Measurements from ENCODE around the gene TNS3.

Gene TNS3

DNA sequence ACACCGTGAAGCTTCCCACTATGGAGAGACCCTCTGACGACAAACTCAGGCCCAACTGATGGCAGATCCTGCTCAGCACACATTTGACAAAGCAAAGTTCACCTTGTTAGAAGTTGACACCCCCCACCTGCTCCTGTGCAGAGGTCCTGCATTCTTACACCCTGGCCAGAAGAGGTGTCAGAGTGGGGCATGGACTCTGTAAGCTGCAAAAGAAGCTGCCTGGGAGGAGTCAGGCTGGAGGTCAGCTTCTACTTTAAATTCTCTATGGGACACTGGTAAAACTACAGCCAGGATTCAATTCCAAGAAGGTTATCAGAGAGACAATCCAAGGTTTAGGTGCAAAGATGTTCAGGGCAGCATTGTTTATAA, 20.0 kb upstream of the TNS3 start:
- no peak for DNase-seq (ENCODE audit: extremely low read depth, low read depth)
- TF ChIP-seq, protein P1, sequence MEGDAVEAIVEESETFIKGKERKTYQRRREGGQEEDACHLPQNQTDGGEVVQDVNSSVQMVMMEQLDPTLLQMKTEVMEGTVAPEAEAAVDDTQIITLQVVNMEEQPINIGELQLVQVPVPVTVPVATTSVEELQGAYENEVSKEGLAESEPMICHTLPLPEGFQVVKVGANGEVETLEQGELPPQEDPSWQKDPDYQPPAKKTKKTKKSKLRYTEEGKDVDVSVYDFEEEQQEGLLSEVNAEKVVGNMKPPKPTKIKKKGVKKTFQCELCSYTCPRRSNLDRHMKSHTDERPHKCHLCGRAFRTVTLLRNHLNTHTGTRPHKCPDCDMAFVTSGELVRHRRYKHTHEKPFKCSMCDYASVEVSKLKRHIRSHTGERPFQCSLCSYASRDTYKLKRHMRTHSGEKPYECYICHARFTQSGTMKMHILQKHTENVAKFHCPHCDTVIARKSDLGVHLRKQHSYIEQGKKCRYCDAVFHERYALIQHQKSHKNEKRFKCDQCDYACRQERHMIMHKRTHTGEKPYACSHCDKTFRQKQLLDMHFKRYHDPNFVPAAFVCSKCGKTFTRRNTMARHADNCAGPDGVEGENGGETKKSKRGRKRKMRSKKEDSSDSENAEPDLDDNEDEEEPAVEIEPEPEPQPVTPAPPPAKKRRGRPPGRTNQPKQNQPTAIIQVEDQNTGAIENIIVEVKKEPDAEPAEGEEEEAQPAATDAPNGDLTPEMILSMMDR (IDR thresholded peaks at IDR 0.05; ENCODE audit: low read depth, low read length), result no peak

DNA sequence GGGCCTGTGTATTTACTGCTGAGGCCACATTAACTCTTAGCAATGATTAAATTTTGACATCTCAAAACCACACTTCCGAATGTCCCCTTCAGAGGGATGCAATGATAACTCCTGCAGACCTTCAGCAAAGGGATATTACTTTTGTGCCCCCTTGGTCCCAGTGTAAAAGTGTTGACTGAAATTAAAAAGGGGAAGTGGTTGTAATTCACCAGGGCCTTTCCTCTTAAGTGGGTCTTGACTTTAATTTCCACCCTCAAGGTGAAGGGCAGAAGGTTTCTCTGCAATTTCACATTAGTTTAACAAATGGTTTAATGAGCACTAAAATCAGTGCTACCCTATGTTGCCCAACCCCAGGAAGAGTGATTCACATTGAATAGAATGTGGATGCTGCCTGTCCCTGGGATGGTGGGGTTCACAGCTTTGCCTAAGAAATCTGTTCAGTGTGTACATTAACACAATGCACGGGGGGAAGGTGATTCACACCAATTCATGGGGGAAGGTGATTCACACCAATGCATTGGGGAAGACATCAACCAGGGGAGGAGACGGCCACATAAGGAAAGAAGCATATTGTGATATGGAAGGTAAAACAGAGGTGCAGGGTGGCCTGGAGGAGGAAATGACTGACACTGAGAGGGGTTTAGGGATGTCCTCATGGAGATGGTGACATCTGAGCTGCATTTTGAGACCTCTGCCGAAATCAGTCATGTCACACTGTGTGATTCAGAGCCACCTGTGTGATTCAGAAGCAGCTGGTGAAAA, 19.4 kb upstream of the TNS3 start:
- DNase-seq (ENCODE audit: extremely low read depth, low read depth), result no peak
- TF ChIP-seq, protein P1 (IDR thresholded peaks at IDR 0.05; ENCODE audit: low read depth, low read length), result no peak

DNA sequence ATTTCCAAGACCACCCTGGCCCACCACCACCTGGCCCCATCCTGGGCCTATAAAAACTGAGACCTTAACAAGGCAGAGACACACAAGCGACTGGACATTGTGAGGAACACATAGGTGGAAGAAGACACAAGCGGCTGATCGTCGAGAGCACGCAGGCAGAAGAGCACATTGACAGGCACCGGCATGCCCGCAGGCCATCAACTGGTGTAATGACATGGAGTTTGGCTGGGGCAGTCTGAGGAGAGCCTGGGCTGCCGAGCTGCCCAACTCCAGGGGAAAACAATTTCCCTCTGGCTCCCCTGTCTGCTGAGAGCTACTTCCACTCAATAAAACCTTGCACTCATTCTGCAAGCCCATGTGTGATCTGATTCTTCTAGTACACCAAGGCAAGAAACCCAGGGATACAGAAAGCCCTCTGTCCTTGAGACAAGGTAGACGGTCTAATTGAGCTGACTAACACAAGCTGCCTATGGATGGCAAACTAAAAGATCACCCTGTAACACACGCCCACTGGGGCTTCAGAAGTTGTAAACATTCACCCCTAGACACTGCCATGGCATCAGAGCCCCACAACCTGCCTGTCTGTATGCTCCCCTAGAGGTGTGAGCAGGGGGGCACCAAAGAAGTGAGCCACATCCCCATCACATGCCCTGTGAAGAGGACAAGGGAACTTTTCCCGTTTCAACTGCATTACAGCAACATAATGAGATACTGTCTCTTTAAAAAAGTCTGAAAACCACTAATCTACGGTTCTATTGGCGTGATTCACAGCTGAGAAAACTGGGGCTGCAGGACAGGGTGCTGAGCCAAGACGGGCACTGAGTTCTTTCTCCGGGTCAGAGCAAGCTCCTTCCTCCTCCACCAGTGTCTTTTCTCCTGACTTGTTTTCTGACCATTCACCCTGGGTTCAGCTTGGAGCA, 18.5 kb upstream of the TNS3 start:
- no peak for DNase-seq (ENCODE audit: extremely low read depth, low read depth)

DNA sequence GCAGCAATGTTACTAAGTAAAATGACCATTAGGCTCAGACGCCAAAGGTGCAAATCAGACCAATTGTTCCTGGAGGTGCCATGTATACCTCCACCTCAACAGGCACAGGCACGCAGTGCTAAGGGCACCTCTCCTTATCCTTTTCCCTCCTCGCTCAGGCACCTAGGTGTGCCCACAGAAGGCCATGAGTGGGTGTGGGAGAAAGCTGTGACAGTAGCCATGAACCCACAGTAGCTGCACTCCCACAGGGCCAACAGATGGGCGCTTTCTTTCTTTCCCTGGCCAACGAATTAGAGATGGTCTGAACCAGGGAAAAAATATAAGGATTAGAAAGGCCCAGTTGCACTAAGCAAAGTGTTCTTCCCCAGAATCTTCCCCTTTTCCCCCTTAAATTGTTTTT, 15.5 kb upstream of the TNS3 start:
- TF ChIP-seq, protein P1 (IDR thresholded peaks at IDR 0.05; ENCODE audit: low read depth, low read length), result no peak
- no peak for DNase-seq (ENCODE audit: extremely low read depth, low read depth)

More for the DNA sequence above, 18.5 kb upstream of the TNS3 start:
- TF ChIP-seq, protein P1 (IDR thresholded peaks at IDR 0.05; ENCODE audit: low read depth, low read length), result no peak

DNA sequence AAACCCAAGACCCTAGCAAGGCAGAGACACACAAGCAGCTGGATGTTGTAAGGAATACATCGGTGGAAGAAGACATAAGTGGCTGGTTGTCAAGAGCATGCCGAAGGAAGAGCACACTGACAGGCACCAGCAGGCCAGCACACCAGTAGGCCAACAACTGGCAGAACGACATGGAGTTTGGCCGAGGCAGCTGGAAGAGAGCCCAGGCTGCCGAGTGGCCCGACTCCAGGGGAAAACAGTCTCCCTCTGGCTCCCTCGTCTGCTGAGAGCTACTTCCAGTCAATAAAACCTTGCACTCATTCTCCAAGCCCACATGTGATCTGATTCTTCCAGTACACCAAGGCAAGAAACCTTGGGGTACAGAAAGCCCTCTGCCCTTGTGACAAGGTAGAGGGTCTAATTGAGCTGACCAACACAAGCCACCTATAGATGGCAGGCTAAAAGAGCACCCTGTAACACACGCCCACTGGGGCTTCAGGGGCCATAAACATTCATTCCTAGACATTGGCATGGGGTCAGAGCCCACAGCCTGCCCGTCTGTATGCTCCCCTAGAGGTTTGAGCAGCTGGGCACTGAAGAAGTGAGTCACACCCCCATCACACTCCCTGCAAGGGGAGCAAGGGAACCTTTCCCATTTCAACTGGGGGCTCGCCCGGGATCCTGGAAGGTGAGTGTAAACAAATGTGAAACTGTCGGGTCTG, 14.7 kb upstream of the TNS3 start:
- TF ChIP-seq, protein P1 (IDR thresholded peaks at IDR 0.05; ENCODE audit: low read depth, low read length), result no peak
- DNase-seq (ENCODE audit: extremely low read depth, low read depth), result no peak

DNA sequence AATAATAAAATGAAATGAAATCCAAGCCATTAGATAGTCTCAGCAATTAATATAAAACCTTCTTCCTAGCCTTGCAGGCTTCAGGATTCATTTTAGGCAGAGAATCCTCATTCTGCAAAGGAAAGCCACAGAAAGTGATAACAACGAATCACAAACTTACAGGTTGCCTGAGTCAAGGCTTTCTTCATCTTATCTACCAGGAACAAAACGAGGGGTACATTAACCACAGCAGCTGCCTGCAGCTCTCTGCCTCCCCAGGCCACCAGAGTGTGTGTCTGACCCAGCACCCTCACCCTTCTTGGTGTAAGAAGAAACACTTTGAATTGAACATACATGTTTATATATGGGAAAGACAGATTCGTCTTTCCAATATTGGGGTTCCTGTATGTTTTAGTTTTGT, 12.5 kb upstream of the TNS3 start:
- no peak for DNase-seq (ENCODE audit: extremely low read depth, low read depth)
- TF ChIP-seq, protein P1 (IDR thresholded peaks at IDR 0.05; ENCODE audit: low read depth, low read length), result no peak

Data from AG09319 (cell line).